ENCODE data around the gene OR6T1. TPM values are rescaled to one million over a fixed set of nuclear protein-coding genes. Genes with fewer than 3 reads are reported as not detected.

OR6T1 gene
- total RNA-seq, 1 experiment from 2014 or later: not detected

DNA sequence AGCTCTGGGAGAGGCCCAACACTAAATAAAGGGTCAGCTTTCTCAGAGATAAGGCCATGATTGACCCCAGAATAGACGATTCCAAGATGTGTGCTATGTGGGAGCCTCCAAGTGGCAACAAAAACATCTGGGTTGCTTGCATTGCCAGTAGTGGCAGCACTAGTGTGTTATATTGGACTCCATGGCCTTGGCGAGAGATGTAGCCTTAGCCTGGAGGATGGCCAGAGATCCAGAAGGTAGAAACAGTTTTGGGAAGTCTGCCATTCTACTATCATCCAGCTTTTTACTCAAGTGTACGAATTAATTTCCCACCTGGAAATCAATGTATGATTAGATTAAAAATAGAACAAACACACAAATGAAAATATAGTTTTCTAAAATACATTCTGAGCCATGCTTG is 38.7 kb downstream of the OR6T1 start:
- ChIA-PET POLR2A (ENCODE audit: unreplicated experiment) (no interaction called here), CTCF (no interaction called here)
- Histone ChIP-seq H3K27ac (no peak overlapping the region), H3K9me3 (ENCODE audit: insufficient read depth, low read depth) (no peaks in the 10 kb centered on the region), H3K36me3 (ENCODE audit: low read depth) (no peaks in the 10 kb centered on the region), H3K4me2 (no peak overlapping the region), H3K4me3 (no peak overlapping the region), H3K9me2 (ENCODE audit: insufficient read depth) (no peaks in the 10 kb centered on the region; the same call in 1 of the 2 replicates), H3K79me2 (ENCODE audit: low read depth) (no peaks in the 10 kb centered on the region), H3K27me3 (ENCODE audit: insufficient read depth, low read depth) (0 out of 2 replicates have a peak, but pooled peaks cover 12% of the 10 kb centered on the region), H4K20me1 (ENCODE audit: insufficient read depth) (no peaks in the 10 kb centered on the region), H3K4me1 (replicated peaks; ENCODE audit: insufficient read depth) (no peaks in the 10 kb centered on the region), H3F3A (ENCODE audit: insufficient read depth, low read depth) (no peaks in the 10 kb centered on the region), H2AFZ (no peak overlapping the region)
- no TSS peak for BruUV-seq (replicated peaks)
- intact Hi-C loops (cut with micrococcal nuclease; ENCODE audit: unreplicated experiment): no loop called here
- TF ChIP-seq, protein P1, sequence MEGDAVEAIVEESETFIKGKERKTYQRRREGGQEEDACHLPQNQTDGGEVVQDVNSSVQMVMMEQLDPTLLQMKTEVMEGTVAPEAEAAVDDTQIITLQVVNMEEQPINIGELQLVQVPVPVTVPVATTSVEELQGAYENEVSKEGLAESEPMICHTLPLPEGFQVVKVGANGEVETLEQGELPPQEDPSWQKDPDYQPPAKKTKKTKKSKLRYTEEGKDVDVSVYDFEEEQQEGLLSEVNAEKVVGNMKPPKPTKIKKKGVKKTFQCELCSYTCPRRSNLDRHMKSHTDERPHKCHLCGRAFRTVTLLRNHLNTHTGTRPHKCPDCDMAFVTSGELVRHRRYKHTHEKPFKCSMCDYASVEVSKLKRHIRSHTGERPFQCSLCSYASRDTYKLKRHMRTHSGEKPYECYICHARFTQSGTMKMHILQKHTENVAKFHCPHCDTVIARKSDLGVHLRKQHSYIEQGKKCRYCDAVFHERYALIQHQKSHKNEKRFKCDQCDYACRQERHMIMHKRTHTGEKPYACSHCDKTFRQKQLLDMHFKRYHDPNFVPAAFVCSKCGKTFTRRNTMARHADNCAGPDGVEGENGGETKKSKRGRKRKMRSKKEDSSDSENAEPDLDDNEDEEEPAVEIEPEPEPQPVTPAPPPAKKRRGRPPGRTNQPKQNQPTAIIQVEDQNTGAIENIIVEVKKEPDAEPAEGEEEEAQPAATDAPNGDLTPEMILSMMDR (conservative IDR thresholded peaks at IDR 0.05): no peak
- no peak for TF ChIP-seq EZH2 (IDR thresholded peaks at IDR 0.05; ENCODE audit: low read depth)
- DNase-seq: no peak

DNA sequence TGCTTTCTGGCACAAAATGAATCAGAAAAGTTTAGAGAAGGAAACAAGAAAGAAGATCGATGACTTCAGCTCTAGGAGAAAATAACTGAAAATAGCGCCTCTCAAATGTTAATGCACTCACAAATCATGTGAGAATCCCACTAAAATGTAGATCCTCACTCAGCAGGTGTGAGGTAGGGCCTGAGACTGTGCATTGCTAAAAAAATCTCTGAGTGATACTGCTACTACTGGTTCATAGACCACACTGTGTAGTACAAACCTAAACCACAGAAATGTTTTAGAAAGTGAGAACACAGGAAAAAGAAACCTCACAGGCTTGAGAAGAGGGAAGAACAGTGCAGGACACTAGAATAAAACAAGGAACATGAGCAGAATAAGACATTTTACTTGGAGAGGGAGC is 39.7 kb downstream of the OR6T1 start:
- Histone ChIP-seq H3K27ac (no peak overlapping the region), H2AFZ (no peak overlapping the region), H4K20me1 (ENCODE audit: insufficient read depth) (no peaks in the 10 kb centered on the region), H3K9me2 (ENCODE audit: insufficient read depth) (no peaks in the 10 kb centered on the region), H3K79me2 (ENCODE audit: low read depth) (no peaks in the 10 kb centered on the region), H3K9me3 (ENCODE audit: insufficient read depth, low read depth) (no peaks in the 10 kb centered on the region), H3K4me2 (no peak overlapping the region), H3K36me3 (ENCODE audit: low read depth) (no peaks in the 10 kb centered on the region), H3K27me3 (ENCODE audit: insufficient read depth, low read depth) (0 out of 2 replicates have a peak, but pooled peaks cover 14% of the 10 kb centered on the region), H3F3A (ENCODE audit: insufficient read depth, low read depth) (no peaks in the 10 kb centered on the region), H3K4me3 (no peak overlapping the region), H3K4me1 (replicated peaks; ENCODE audit: insufficient read depth) (no peaks in the 10 kb centered on the region)
- TF ChIP-seq, protein P1 (conservative IDR thresholded peaks at IDR 0.05): no peak
- no peak for TF ChIP-seq EZH2 (IDR thresholded peaks at IDR 0.05; ENCODE audit: low read depth)
- DNase-seq: no peak
- ChIA-PET CTCF (no interaction called here), POLR2A (ENCODE audit: unreplicated experiment) (no interaction called here)
- intact Hi-C loops (cut with micrococcal nuclease; ENCODE audit: unreplicated experiment): no loop called here
- no TSS peak for BruUV-seq (replicated peaks)

DNA sequence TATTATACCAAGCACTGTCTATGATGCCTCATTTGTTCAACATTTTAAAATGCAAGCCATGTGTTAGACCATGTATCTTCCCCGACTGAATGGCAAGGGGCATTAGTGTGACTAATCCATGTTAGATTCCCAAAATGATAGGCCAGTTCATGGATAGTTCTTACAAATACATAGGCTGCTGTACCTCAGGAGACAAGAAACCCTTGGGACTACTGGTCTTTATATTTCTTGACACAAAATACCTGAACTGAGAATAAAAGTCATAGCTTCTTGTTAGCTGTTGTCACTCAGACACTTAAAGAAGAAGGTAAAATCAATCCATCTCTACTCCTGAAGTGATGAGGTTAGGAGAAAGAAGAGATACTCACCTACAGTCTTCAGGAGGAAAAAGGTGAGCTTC is 41.8 kb downstream of the OR6T1 start, which contains the start of gene OR8D4:
Gene OR8D4 (plus strand): TSS at position 301 of the 400 bp plus-strand sequence. CDS start 4,265 bp downstream, outside the sequence.
- H4K20me1 ChIP-seq (ENCODE audit: insufficient read depth): no peaks in the 10 kb centered on the region
- no peak within 1 kb of the TSS for H2AFZ ChIP-seq
- DNase-seq: no peak
- ChIA-PET POLR2A (ENCODE audit: unreplicated experiment) (no interaction called here), CTCF (no interaction called here)
- H3K36me3 ChIP-seq (ENCODE audit: low read depth): no peaks in the 10 kb centered on the region
- intact Hi-C loops (cut with micrococcal nuclease; ENCODE audit: unreplicated experiment): no loop called here
- H3K27me3 ChIP-seq (ENCODE audit: insufficient read depth, low read depth): 0 out of 2 replicates have a peak, but pooled peaks cover 17% of the 10 kb centered on the region
- no peaks in the 10 kb centered on the region for H3K79me2 ChIP-seq (ENCODE audit: low read depth)
- no peaks in the 10 kb centered on the region for H3K9me3 ChIP-seq (ENCODE audit: insufficient read depth, low read depth)
- H3K4me1 ChIP-seq (replicated peaks; ENCODE audit: insufficient read depth): no peaks in the 10 kb centered on the region
- TF ChIP-seq, protein P1 (conservative IDR thresholded peaks at IDR 0.05): no peak
- no peak for TF ChIP-seq EZH2 (IDR thresholded peaks at IDR 0.05; ENCODE audit: low read depth)
- no peaks in the 10 kb centered on the region for H3K9me2 ChIP-seq (ENCODE audit: insufficient read depth)
- no peak within 1 kb of the TSS for H3K27ac ChIP-seq
- BruUV-seq (replicated peaks): no TSS peak
- no peaks in the 10 kb centered on the region for H3F3A ChIP-seq (ENCODE audit: insufficient read depth, low read depth)
- no peak within 1 kb of the TSS for H3K4me2 ChIP-seq
- H3K4me3 ChIP-seq: no peak within 1 kb of the TSS

Data from PC-9 (cell line).